Measurements from ENCODE around the gene NRF1.

DNA sequence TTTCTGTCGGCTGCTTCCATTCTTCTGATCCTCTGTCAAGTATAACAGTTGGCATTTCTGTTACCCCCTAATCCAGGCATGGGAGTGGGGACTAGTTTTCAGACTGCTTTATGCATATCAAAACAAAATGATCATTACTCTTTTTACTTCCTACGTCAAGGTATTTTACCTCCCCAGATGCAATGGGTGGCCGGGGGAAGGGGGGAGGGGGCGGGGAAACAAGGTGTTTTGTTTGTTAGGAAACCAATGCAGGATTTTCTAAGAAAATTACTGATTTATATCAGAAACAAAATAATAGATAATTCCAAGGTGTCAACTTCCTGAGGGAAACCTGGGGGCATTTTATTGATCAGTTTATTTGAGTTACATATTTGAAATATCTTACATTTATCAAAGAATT is 66.3 kb downstream of the NRF1 start:
- TF ChIP-seq, protein P1, sequence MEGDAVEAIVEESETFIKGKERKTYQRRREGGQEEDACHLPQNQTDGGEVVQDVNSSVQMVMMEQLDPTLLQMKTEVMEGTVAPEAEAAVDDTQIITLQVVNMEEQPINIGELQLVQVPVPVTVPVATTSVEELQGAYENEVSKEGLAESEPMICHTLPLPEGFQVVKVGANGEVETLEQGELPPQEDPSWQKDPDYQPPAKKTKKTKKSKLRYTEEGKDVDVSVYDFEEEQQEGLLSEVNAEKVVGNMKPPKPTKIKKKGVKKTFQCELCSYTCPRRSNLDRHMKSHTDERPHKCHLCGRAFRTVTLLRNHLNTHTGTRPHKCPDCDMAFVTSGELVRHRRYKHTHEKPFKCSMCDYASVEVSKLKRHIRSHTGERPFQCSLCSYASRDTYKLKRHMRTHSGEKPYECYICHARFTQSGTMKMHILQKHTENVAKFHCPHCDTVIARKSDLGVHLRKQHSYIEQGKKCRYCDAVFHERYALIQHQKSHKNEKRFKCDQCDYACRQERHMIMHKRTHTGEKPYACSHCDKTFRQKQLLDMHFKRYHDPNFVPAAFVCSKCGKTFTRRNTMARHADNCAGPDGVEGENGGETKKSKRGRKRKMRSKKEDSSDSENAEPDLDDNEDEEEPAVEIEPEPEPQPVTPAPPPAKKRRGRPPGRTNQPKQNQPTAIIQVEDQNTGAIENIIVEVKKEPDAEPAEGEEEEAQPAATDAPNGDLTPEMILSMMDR (IDR thresholded peaks at IDR 0.05), result no peak
- TF ChIP-seq NFE2L2 (conservative IDR thresholded peaks at IDR 0.05; ENCODE audit: low read length) (no peak), CBX8 (IDR thresholded peaks at IDR 0.05) (no peak), CBX2 (IDR thresholded peaks at IDR 0.05; ENCODE audit: borderline replicate concordance, low read depth) (no peak)
- TF ChIP-seq, protein P2, sequence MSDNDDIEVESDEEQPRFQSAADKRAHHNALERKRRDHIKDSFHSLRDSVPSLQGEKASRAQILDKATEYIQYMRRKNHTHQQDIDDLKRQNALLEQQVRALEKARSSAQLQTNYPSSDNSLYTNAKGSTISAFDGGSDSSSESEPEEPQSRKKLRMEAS (IDR thresholded peaks at IDR 0.05), result no peak

Measured in A549 (cell line).